ENCODE measurements around the gene TECPR1.

Gene TECPR1

DNA sequence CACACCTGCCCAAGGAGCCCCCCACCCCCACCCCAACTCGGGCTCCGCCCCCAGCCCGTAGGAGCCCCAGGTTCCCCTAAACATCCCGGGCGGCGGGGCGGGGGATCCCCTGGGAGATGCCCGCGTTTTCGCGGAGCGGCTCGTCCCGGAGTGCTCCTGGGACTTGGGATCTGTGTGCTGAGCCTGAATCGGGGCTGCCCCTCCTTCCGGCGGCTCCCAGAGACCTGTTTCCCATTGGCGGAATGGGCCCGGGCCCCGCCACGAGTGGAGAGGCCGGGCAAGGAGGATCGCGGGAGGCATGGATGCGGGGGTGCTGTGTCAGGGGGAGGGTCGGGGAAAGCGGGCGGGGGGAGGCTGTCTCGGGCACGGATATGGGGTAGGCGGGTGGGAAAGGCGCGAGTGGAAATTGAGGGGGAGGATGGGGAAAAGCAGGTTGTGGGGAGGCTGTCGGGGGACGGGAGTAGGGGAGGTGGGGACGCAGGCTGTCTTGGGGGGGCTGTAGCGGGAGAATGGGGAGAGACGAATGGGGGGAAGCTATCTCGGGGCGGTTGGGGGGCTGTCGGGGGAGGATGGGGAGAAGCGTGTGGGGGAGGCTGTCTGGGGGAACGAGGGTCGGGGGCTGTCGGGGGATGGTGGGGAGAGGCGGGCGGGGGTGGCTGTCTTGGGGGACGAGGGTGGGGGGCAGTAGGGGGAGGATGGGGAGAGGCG lies 41.4 kb downstream of the TECPR1 start:
- DNase-seq: no peak

DNA sequence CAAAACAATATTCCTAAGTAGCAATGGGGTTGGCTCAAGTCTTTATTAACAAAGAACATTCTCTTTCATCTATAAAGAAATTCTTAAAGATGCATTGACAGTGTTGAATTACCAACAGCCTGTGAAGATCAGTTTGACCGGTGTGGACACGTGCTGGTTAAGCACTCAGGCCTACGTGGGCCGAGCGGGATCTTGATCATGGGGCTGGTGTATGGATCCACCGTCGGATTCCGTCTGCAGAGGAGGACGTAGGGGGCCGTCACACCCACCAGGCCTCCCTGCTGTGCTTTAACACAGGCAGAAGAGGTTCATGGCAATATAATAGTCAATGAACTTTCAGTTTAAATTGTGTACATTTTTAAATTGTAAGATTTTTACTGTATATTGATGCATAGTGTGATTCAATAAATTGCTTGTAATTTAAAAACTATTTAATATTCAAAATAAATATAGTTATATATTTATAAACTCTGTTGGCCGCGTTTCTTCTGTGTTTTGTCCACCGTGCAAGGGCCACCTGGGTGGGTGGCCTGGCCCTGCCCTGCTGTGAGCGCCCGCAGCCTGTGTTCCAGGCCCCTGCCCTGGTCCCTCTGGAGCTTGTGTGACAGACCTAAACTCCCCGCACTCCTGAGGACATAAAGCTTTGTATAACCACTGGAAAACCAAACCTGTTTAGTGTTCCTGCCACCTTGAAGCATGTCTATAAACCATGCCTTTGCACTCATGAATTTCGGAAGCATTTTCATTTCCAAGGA lies 42.7 kb downstream of the TECPR1 start:
- no peak for DNase-seq

DNA sequence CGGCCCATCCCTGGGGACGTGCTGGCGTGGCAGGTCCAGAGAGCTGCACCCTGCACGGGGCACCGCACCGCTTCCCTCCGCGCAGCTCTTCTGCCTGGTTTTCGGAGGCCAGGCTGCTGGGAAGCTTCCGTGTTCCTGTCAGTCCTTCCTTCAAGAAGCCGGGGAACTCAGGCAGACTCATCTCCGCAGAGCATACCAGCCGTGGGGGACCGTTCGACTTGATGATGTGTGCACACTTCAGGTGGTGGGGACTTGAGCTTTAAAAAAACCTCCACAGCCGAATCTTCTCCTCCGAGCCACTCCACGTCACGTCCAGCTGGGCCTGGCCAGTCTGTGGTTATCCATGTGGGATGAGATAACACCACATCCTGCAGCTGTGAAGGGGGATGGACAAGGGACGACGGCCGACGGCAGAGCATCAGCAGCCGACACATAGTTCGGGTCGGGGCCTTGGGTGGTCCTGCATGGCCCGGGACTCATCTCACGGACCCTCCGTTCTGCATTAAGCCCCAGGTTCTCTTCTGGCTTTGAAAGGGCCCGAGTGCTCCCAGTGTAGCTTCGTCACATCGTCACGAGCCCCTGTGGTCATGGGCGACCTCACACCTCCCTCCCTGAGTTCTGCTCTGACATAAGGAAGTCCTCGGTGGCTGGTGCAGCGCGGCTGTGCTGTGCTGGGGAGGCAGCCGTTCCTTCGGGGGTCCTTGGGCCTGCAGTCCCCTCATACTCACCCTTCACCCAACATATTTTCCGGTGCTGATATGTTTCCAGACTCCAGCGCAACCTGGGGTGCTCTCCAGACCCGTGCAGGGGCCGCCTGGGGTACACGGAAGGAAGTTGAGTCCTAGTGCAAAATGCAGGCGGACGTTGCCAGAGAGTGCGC lies 45.3 kb downstream of the TECPR1 start:
- no peak for DNase-seq

DNA sequence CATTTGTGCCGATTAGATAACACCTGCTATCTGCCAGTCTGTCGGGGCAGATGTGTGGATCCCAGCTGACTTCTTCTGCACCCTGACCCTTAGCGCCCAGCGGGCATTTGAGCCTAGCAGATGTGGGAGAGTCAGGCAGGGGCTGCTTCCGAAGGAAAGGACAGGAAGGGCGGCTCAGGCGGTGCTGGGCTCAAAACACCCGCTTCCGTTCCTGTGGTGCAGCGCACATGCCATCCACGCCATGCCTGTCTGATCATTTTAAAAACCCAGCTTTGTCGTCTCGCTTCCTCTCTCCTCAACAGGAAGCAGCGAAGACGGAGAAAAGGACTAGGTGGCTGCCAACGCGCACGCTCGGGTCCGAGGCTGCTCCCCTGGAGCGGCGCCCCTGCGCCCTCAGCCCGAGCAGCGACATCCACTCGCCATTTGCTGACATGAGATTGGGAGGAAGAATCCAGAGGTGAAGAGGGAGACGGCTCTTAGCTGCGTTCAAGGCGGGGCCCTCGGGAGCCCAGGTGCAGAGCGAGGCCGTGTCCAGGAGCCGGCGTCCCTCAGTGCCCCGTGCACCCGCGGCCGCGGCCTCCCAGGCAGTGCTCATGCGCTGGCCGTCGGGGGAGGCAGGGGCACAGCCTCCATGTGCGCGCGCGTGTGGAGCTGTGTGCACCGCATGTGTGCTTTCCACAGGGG lies 46.7 kb downstream of the TECPR1 start:
- no peak for DNase-seq

DNA sequence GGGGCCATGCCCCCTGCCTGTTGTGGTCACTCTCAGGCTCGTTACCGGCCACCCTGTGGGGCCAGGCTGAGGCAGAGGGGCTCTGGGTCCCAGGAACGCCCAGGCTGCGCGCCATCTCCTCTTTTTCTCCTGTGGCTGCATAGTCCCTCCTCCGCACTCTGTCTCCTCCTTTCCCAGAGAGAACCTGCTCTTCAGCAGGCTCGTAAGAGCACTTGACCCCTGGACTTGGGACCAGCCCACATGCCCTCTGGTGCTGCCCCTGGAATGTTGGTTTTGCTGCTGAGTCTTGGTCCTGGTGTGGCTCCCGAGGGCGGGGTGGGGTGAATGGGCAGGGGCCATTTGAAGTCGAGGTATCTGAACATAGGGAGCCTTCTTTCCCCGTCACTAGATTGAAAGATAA lies 47.4 kb downstream of the TECPR1 start:
- no peak for DNase-seq

DNA sequence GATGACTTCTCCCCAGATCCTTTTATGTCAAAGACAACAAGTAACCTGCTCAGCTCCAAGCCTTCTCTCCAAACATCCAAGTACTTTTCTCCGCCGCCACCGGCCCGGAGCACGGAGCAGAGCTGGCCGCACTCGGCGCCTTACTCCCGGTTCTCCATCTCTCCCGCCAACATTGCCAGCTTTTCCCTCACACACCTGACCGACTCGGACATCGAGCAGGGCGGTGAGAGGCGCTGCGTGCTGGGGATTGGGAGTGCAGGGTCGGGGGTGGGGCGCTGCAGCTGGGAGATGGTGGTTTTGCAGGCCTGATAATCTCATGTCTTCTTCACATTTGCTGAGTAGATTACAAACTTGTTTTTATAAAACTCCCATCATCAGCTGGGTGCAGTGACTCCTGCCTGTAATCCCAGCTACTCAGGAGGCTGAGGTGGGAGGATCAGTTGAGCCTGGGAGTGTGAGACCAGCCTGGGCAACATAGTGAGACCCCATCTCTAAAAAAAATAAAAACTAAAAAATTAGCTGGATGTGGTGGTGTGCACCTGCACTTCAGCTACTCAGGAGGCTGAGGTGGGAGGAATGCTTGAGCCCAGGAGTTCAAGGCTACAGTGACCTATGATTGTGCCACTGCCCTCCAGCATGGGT lies 47.9 kb downstream of the TECPR1 start:
- DNase-seq: no peak

DNA sequence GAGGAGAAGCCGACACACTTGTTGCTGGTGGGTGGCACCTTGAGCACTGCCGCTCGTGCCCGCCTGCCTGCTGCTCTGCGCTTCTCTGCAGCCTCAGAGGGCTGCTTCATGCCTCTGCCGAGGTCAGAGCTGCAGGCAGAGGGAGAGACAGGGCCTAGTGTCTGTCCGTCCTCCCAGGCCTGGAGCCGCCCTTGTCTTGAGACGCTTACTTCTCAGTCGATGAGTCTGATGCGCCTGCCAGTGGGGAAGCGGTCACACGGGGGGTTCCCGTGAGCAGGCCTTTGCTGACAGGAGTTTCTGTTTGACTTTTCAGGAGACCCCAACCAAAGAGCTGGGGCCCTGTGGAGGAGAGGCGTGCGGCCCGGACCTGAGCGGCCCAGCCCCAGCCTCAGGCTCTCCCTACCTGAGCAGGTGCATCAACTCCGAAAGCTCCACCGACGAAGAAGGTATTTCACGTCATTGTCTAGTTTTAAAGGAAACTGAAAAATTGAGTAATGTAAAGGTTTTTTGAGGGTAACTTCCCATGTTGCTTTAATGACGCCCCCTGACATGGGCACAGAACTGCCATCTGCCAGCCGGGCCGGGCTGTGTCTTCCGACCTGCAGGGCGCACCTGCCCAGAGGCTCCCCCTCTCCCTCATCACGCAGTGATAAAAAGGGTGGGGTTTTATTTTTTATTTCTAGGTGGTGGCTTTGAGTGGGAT lies 48.6 kb downstream of the TECPR1 start:
- no peak for DNase-seq

DNA sequence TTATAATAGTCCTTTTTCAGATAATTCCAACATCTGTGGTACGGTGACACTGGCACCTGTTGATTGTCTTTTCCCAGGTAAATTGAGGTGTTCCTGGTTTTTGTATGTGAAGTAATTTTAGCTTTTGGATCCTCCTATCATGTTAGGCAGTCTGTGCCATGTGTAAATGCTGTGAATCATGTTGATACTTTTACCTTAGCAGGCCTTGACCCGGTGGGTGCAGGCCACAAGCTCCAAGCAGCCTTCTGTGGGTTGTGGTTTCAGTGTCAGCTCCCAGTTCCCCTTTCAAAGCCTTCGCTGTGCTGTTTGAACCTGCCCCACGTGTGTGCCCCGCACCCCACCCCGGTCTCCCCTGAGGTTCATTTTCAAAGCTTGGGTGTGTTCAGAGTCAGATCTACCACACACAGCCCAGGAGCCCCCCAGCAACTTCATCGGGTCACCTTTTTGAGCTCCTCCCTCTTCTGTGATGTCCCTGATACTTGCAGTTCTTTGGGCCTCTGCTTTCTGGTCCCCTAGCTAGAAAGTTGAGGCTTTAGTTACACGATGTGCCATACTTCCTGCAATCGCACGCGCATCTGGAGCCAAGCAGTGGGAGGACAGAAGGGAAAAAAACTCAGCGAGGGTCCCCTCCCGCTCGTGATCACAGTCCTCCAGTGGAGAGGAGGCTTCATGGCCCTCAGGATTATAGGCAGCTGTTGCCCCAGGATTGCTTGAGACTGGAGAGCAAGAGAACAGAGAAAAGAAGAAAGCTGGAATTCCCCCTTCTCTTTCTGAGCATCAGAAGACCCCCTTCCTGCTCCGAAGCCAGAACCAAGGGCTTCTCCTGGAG lies 49.5 kb downstream of the TECPR1 start:
- peak; percentile 93 for DNase-seq

DNA sequence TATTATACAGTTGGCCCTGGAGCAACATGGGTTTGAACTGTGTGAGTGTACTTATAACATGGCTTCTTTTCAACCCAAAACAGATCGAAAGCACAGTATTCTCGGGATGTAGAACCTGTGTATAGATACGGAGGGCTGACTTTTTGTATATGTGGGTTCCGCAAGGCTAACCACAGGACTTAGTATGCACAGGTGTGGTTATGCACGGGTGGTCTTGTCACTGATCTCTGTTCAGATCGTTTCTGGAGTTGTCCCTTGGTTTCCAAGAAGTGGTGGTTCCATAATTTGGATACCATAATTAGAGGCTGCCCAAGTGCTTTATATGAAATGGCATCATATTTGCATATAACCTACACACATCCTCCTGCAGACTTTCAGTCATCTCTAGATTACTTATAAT lies 51.7 kb downstream of the TECPR1 start:
- no peak for DNase-seq

DNA sequence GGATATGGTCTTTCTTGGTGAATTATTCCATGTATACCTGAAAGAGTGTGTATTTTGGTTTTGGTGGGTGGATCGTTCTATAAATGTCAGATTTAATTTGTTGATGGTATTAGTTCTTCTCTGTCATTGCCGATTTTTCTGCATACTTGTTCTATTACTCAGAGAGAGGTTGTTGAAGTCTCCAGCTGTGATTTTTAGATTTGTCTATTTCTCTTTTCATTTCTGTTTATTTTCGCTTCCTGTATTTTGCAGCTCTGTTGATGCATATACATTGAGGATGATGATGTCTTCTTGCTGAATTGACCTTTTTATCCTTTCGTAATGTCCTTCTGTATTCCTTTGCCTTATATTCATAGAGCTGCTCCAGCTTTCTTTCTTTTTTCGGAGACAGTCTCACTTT lies 52.9 kb downstream of the TECPR1 start:
- DNase-seq: peak; percentile 4

DNA sequence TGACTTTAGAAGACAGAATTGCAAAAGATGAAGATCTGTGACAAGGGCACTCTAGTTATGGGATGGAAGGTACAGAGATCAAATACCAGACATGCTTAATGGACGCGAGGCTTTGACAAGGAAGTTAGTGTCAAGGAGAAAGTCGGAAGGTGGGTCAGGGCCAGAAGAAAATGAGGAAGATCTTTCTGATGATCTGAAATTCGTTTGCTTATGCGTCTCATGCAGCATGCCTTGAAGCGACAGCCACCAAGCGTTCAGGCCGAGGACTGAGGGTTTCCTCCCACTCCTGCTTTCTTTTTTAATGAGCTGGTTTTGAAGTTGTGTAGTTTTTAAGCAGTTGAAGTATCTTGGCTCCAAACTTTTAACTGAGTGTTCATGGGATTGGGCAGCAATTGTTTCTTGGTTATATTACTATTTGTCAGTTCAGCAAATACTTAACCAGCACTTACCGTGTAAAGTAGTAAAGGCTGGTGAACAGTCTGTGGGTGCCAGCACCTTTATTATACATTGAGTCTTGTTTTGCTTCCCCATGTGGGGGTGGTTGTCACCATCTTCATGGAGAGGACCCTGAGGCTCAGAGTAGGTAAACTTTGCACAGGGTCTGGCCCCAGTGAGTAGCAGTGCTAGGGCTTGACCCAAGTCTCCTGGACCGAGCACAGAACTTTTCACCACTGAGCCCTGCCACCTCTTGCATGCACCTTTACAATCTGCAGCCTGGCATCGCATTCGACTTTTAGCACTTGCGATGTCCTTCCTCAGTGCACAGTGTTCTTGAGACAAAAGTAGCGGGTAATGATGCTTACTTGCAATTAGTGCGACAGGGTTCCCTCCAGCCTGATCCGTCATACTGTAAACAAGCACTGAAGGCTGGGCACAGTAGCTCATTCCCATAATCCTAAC lies 55.1 kb downstream of the TECPR1 start:
- peak; percentile 63 for DNase-seq

DNA sequence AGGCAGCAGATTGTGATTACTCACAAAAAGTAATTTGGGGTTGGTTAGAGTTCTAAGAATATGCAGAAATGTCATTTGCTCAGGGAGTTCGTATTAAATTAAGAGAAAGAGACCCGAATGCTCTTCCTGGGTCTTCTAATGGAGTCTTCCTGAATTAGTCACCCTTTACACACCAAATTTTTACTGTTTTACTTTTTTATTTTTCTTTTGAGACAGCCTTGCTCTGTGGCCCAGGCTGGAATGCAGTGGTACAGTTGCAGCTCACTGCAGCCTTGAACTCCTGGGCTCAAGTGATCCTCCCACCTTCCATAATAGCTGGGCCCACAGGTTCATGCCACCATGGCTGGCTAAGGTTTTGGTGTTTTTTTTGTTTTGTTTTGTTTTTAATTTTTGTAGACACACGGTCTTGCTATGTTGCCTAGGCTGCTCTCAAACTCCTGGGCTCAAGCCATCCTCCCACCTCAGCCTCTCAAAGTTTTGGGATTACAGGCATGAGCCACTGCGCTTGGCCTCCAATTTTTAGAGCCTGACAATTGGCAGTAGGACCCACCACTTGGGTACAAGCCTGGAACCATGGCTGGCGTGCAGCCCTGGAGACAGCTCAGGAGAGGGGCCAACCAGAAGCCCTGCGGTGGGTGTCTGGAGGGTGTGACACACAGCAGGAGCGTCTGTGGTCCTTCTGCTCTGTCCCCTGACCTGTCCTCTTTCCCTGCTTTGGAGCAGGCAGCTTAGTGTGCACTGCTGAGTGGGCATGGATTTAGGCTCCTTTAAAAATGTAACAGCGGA lies 57.2 kb downstream of the TECPR1 start:
- no peak for DNase-seq

DNA sequence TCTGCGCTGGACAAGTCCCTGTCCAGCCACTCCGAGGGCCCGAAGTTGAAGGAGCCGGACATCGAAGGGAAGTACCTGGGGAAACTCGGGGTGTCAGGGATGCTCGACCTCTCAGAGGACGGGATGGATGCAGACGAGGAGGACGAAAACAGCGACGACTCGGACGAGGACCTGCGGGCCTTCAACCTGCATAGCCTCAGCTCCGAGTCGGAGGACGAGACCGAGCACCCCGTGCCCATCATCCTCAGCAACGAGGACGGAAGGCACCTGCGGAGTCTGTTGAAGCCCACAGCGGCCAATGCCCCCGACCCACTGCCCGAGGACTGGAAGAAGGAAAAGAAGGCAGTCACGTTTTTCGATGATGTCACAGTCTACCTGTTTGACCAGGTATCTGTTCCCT lies 57.8 kb downstream of the TECPR1 start:
- DNase-seq: no peak

DNA sequence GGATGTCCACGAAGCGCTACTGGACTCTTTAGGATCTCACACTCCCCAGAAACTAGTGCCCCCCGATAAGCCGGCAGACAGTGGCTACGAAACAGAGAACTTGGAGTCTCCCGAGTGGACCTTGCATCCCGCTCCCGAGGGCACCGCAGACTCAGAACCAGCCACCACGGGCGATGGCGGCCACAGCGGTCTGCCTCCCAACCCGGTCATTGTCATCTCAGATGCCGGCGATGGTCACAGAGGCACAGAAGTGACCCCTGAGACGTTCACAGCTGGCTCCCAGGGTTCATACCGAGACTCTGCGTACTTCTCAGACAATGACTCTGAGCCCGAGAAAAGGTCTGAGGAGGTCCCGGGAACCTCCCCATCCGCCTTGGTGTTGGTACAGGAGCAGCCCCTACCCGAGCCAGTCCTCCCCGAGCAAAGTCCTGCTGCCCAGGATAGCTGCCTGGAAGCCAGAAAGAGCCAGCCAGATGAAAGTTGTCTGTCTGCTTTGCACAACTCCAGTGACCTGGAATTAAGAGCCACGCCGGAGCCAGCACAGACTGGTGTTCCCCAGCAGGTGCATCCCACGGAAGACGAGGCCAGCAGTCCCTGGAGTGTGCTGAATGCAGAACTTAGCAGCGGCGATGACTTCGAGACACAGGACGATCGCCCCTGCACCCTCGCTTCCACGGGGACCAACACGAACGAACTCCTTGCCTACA lies 58.4 kb downstream of the TECPR1 start:
- no peak for DNase-seq

DNA sequence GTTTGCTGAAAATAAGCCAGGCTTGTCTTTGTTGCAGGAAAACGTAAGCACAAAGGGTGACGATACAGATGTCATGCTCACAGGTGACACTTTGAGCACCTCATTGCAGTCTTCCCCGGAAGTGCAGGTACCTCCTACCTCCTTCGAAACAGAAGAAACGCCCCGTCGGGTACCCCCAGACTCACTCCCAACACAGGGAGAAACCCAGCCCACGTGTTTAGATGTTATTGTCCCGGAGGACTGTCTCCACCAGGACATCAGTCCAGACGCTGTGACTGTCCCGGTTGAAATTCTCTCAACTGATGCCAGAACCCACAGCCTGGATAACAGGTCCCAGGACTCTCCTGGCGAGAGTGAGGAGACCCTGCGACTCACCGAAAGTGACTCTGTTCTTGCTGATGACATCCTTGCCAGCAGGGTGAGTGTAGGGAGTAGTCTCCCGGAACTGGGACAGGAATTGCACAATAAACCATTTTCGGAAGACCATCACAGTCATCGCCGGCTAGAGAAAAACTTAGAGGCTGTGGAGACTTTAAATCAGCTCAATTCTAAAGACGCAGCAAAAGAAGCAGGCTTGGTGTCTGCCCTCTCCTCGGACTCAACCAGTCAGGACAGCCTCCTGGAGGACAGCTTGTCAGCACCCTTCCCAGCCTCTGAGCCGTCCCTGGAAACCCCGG lies 59.1 kb downstream of the TECPR1 start:
- no peak for DNase-seq

DNA sequence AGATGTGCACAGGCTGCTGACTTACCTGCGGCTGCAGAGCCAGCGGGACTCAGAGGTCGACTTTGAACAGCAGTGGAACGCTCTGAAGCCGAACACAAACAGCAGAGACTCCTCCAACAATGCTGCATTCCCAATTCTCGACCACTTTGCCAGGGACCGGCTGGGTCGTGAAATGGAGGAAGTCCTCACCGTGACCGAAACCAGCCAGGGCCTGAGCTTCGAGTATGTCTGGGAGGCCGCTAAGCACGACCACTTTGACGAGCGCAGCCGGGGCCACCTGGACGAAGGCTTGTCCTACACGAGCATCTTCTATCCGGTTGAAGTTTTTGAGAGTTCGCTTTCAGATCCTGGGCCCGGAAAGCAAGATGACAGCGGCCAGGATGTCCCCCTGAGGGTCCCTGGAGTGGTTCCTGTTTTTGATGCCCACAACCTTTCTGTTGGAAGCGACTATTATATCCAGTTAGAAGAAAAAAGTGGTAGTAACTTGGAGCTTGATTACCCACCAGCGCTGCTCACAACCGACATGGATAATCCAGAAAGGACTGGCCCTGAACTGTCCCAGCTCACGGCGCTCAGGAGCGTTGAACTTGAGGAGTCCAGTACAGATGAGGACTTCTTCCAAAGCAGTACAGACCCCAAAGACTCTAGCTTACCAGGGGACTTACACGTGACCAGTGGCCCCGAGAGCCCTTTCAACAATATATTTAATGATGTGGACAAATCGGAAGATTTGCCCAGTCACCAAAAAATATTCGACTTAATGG lies 60.2 kb downstream of the TECPR1 start:
- no peak for DNase-seq

DNA sequence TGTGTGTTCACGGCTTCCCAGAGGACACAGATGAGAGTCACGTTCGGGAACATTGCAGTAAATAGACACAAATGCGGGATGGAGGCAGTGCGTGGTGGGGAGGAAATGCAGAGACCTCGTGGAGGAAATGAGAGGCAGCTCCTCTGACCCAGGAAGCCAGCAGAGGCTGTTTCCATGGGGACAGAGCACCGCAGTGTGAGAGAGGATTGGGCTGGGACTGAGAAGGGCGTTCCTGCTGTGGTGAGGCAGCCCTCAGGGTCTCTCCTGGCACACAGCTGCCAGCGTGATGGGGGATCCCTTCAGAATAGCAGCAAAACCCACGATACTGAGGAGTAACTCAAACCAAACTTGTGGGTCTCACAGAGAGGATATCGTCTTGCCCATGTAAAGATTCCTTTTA lies 62.5 kb downstream of the TECPR1 start:
- no peak for DNase-seq

Data from MV-4-11 (cell line).